ENCODE results near the gene PTN.

- TF ChIP-seq CTCF (conservative IDR thresholded peaks at IDR 0.05; ENCODE audit: low read length) (no peak), EZH2phosphoT487 (IDR thresholded peaks at IDR 0.05; ENCODE audit: borderline replicate concordance, low read depth, low read length) (no peak)
These were observed 28.1 kb upstream of the PTN start for GRCh38 chr7:137371616-137372015.

All from OCI-LY7 (cell line).